Activated T-helper 1 cell treated with Interleukin-2 at 50 U/mL for 16 hours (primary cell): ENCODE measurements around the gene SIRT7.
A peak's percentile ranks its signal among the peaks of the same experiment; 100 is the strongest.

Experiments used
- DNase-seq: peaks from one replicate; pipeline ENCODE4 v3.0.0-alpha.2; 2020; ENCODE audit warnings: low read depth

SIRT7 gene

GRCh38 chr17:81931557-81932332, 13.8 kb upstream of the SIRT7 start:
- DNase-seq, result no peak

- no peak for DNase-seq
These were observed 13.2 kb upstream of the SIRT7 start for GRCh38 chr17:81931189-81931556.

- DNase-seq, result no peak
These were observed 12.5 kb upstream of the SIRT7 start for GRCh38 chr17:81930142-81931125.

GRCh38 chr17:81929253-81930141, 11.5 kb upstream of the SIRT7 start:
- no peak for DNase-seq

- DNase-seq, result no peak
These were observed 10.7 kb upstream of the SIRT7 start for GRCh38 chr17:81928544-81929252.

- peak; percentile 84 for DNase-seq
These were observed 9.9 kb upstream of the SIRT7 start, which contains the start of gene MAFG for GRCh38 chr17:81927653-81928543. MAFG (minus strand) TSS chr17:81927735; CDS start chr17:81923185, 4,550 bp downstream.

- DNase-seq, result no peak
These were observed 9.2 kb upstream of the SIRT7 start for GRCh38 chr17:81927152-81927652.

GRCh38 chr17:81926451-81927151, 8.6 kb upstream of the SIRT7 start:
- DNase-seq, result peak; percentile 38

GRCh38 chr17:81925860-81926450, 8.0 kb upstream of the SIRT7 start:
- DNase-seq, result no peak

GRCh38 chr17:81924557-81925532, 6.9 kb upstream of the SIRT7 start:
- DNase-seq, result no peak

GRCh38 chr17:81923302-81924260, 5.6 kb upstream of the SIRT7 start:
- DNase-seq, result no peak

GRCh38 chr17:81922566-81923301, 4.8 kb upstream of the SIRT7 start:
- no peak for DNase-seq

- no peak for DNase-seq
These were observed 4.1 kb upstream of the SIRT7 start for GRCh38 chr17:81921996-81922565.

GRCh38 chr17:81921537-81921862, 3.5 kb upstream of the SIRT7 start:
- no peak for DNase-seq
